ENCODE results near the gene KDM4B. TPM values are rescaled to one million over a fixed set of nuclear protein-coding genes. Genes with fewer than 3 reads are reported as not detected.

The KDM4B gene
- total and polyA plus RNA-seq, 2 of the 8 experiments (the other 6 are each of a cell fraction or from before 2014, with no cell fraction given) = 12.0 to 31.9 TPM

GRCh38 chr19:5165697-5166019 lies 196.7 kb downstream of the KDM4B start (continued):
- TF ChIP-seq CHD7 (IDR thresholded peaks at IDR 0.05; ENCODE audit: insufficient replicate concordance, low read length) (no peak), JUND (IDR thresholded peaks at IDR 0.05; ENCODE audit: low read length) (no peak), NANOG (IDR thresholded peaks at IDR 0.05; ENCODE audit: insufficient read depth, low read depth, low read length, poor library complexity, severe bottlenecking) (no peak), MAFK (IDR thresholded peaks at IDR 0.05; ENCODE audit: low read depth, low read length) (no peak), ATF2 (IDR thresholded peaks at IDR 0.05; ENCODE audit: low read length) (no peak), SP1 (IDR thresholded peaks at IDR 0.05; ENCODE audit: low read depth, low read length) (no peak)
